A549 (cell line): ENCODE results near the gene CENPM. TPM values are rescaled to one million over a fixed set of nuclear protein-coding genes. Genes with fewer than 3 reads are reported as not detected.

ENCODE experiments used
- ATAC-seq, 2 experiments: fragments of 200-7000 bp in 1 of 2; fragments of >200 bp in 1 of 2; cut with Nextera tagmentation in 1 of 2; cut with Tn5 transposase in 1 of 2; 3 replicates each; pipeline versions ENCODE4 v1.8.0 to v1.9.1; 2018 to 2020; ENCODE audit warnings: mild to moderate bottlenecking in 1 of 2, moderate library complexity in 1 of 2
- CTCF ChIA-PET: fragments of 300-600 bp; sonication (Branson Sonifier 250); formaldehyde crosslinking; extraction: SDS; loops from one replicate; lab custom pipeline; 2021; ENCODE audit warnings: antibody characterized with exemption, inconsistent platforms; lab: Yijun Ruan, JAX
- POLR2A ChIA-PET: fragments of 350-600 bp; formaldehyde crosslinking; extraction: SDS; loops from one replicate; lab custom pipeline; 2021; ENCODE audit warnings: antibody characterized with exemption, inconsistent platforms; lab: Yijun Ruan, JAX
- DNase-seq, 2 experiments: peaks; one replicate each; pipeline versions ENCODE4 v3.0.0 to v3.0.0-alpha.2; 2011 to 2016; ENCODE audit warnings: low read depth in 1 of 2, low spot score in 1 of 2
- FAIRE-seq: peaks from 2 replicates; lab custom pipeline; 2011; peaks lifted over from hg19 to GRCh38; lab: Jason Lieb, UNC
- H3K27ac ChIP-seq, 2 experiments: fragments of >200 bp; sonication (Bioruptor Twin); formaldehyde crosslinking; 3 replicates each; pipeline ENCODE4 v1.5.1; 2016 to 2017
- H3K4me1 ChIP-seq: fragments of >200 bp; sonication (Bioruptor Twin); formaldehyde crosslinking; 3 replicates; pipeline ENCODE4 v1.6.1; 2016
- H3K4me2 ChIP-seq: fragments of >200 bp; sonication (Bioruptor Twin); formaldehyde crosslinking; 3 replicates; pipeline ENCODE4 v1.6.1; 2016
- H3K4me3 ChIP-seq: fragments of >200 bp; sonication (Bioruptor Twin); formaldehyde crosslinking; 3 replicates; pipeline ENCODE4 v1.5.1; 2016
- H3K9me3 ChIP-seq: fragments of >200 bp; sonication (Bioruptor Twin); formaldehyde crosslinking; 3 replicates; pipeline ENCODE4 v1.6.1; 2016
- CBX8 ChIP-seq: fragments of 200-600 bp; sonication (generic); IDR thresholded peaks from 2 replicates; pipeline ENCODE4 v1.6.1; 2016
- CEBPB ChIP-seq, 2 experiments: fragments of >200 bp in 1 of 2; sonication (Bioruptor Twin) in 1 of 2; formaldehyde crosslinking in 1 of 2; IDR thresholded peaks; 2 replicates each; pipeline ENCODE4 v1.6.1; 2012 to 2016
- CHD4 ChIP-seq: fragments of 200-600 bp; sonication (generic); IDR thresholded peaks from 2 replicates; pipeline ENCODE4 v1.6.1; 2016; ENCODE audit warnings: antibody characterized with exemption, mild to moderate bottlenecking, borderline replicate concordance
- EP300 ChIP-seq, 2 experiments: fragments of >200 bp; sonication (Bioruptor Twin); formaldehyde crosslinking; IDR thresholded peaks; 2 replicates in 1 of 2; 3 replicates in 1 of 2; pipeline ENCODE4 v1.6.1; 2016 to 2017
- FOSL2 ChIP-seq, 2 experiments: fragments of 450-650 bp in 1 of 2; fragments of >200 bp in 1 of 2; sonication (Bioruptor Twin) in 1 of 2; formaldehyde crosslinking; IDR thresholded peaks; 2 replicates each; pipeline versions ENCODE4 v1.5.0 to v1.6.1; 2016 to 2020; ENCODE audit warnings: mild to moderate bottlenecking in 1 of 2, moderate library complexity in 1 of 2
- HDAC2 ChIP-seq: fragments of 200-600 bp; sonication (generic); IDR thresholded peaks from 2 replicates; pipeline ENCODE4 v1.6.1; 2016
- HOXB13 ChIP-seq: fragments of 250-450 bp; sonication (Bioruptor Pico); IDR thresholded peaks from 2 replicates; pipeline ENCODE4 v1.5.0; 2020; ENCODE audit warnings: low read depth, mild to moderate bottlenecking, moderate library complexity
- HOXB5 ChIP-seq: fragments of 250-450 bp; sonication (Bioruptor Pico); IDR thresholded peaks from 2 replicates; pipeline ENCODE4 v1.5.0; 2020; ENCODE audit warnings: mild to moderate bottlenecking, moderate library complexity
- JUN ChIP-seq, 2 experiments: fragments of >200 bp; sonication (Bioruptor Twin); formaldehyde crosslinking; IDR thresholded peaks; 2 replicates in 1 of 2; 3 replicates in 1 of 2; pipeline ENCODE4 v1.6.1; 2016 to 2017
- JUNB ChIP-seq: fragments of >200 bp; sonication (Bioruptor Twin); formaldehyde crosslinking; IDR thresholded peaks from 2 replicates; pipeline ENCODE4 v1.6.1; 2016
- KDM5A ChIP-seq: fragments of 200-600 bp; sonication (generic); IDR thresholded peaks from 2 replicates; pipeline ENCODE4 v1.6.1; 2016; ENCODE audit warnings: antibody characterized with exemption, mild to moderate bottlenecking
- PHF8 ChIP-seq: fragments of 200-600 bp; sonication (generic); IDR thresholded peaks from 2 replicates; pipeline ENCODE4 v1.6.1; 2016; ENCODE audit warnings: low read depth, mild to moderate bottlenecking, antibody characterized with exemption, moderate library complexity, borderline replicate concordance
- POLR2AphosphoS2 ChIP-seq: conservative IDR thresholded peaks from 2 replicates; pipeline ENCODE4 v1.6.1; 2012; ENCODE audit warnings: low read length, improper control_type of control experiment, inconsistent platforms
- RCOR1 ChIP-seq: fragments of 150-350 bp; IDR thresholded peaks from 2 replicates; pipeline ENCODE4 v1.6.1; 2014; ENCODE audit warnings: antibody characterized with exemption, low read length, low read depth
- RNF2 ChIP-seq: fragments of 200-600 bp; sonication (generic); IDR thresholded peaks from 2 replicates; pipeline ENCODE4 v1.6.1; 2016; ENCODE audit warnings: low read depth, mild to moderate bottlenecking, antibody characterized with exemption, moderate library complexity, borderline replicate concordance
- TFCP2L1 ChIP-seq: fragments of 250-450 bp; sonication (Bioruptor Pico); IDR thresholded peaks from 2 replicates; pipeline ENCODE4 v1.5.0; 2021; ENCODE audit warnings: mild to moderate bottlenecking
- ZFP36 ChIP-seq: fragments of 450-650 bp; IDR thresholded peaks from 2 replicates; pipeline ENCODE4 v1.6.1; 2014; ENCODE audit warnings: borderline replicate concordance; ENCODE audit not compliant: partially characterized antibody
- WGBS: methylation state at CpG from one replicate; pipeline ENCODE4 v1.1.6; 2017; ENCODE audit errors: missing lambda C conversion rate; 5-methylcytosine and 5-hydroxymethylcytosine counted together
- polyA plus RNA-seq, 4 experiments: library from polyadenylated mRNA; depleted of rRNA in 3 of 4; stranded (reverse); fragments of >200 nt; fragmentation: RNase III in 1 of 4; extraction: RNeasy Plus Mini Kit Qiagen cat#74134 plus additional on column Dnase treatment in 1 of 4; gene quantifications; 2 replicates in 3 of 4; 3 replicates in 1 of 4; pipeline ENCODE4 v1.2.3, GENCODE V29; 2011 to 2017
- TF ChIP-seq, protein P1 (sequence below): fragments of >200 bp; sonication (Bioruptor Twin); formaldehyde crosslinking; IDR thresholded peaks from 2 replicates; pipeline ENCODE4 v1.6.1; 2016
- TF ChIP-seq, protein P2 (sequence below): fragments of 250-450 bp; sonication (Bioruptor Pico); IDR thresholded peaks from 2 replicates; pipeline ENCODE4 v1.5.0; 2021; ENCODE audit warnings: mild to moderate bottlenecking, moderate library complexity, borderline replicate concordance
- TF ChIP-seq, protein P3 (sequence below): fragments of >200 bp; sonication (Bioruptor Twin); formaldehyde crosslinking; IDR thresholded peaks from 3 replicates; pipeline ENCODE4 v1.6.1; 2016
- TF ChIP-seq, protein P4 (sequence below): fragments of 200-600 bp; sonication (generic); IDR thresholded peaks from 2 replicates; pipeline ENCODE4 v1.6.1; 2016; ENCODE audit warnings: antibody characterized with exemption, mild to moderate bottlenecking, moderate library complexity
- TF ChIP-seq, protein P5 (sequence below): IDR thresholded peaks from 2 replicates; pipeline ENCODE4 v1.6.1; 2012
- TF ChIP-seq, protein P6 (sequence below): fragments of 150-350 bp; IDR thresholded peaks from 2 replicates; pipeline ENCODE4 v1.6.1; 2014; ENCODE audit warnings: low read depth, mild to moderate bottlenecking, low read length

The CENPM gene
- polyA plus RNA-seq, 2 of the 4 experiments (the other 2 are of a cell fraction): 22.3 to 40.1 TPM

DNA sequence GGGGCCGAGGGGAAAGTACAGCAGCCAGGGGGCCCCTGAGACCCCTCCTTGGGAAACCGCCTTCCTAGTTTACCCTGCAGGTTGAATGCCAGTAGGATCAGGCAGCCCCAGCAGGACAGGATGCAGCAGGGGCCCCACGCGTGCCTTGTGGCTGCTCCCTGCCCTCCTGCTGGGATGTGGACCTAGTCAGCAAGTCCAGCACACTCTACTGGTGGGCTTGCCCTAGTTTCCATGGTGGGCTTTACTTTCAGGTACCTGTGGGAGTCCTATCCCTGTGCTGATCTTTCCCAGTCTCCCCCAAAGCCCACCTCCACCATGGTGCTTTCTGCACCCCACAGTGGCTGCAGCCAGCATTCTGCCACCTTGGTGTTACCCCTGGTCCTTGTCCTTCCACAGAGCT is 54.2 kb downstream of the CENPM start:
- TF ChIP-seq JUNB (no peak), CBX8 (no peak), KDM5A (no peak), EP300 (IDR thresholded peaks at IDR 0.05) (no peak), PHF8 (no peak), CEBPB (IDR thresholded peaks at IDR 0.05) (no peak), FOSL2 (IDR thresholded peaks at IDR 0.05) (no peak), FOSL2 (CRISPR knock-in tag; IDR thresholded peaks at IDR 0.05) (no peak), RCOR1 (no peak), JUN (IDR thresholded peaks at IDR 0.05) (no peak), POLR2AphosphoS2 (no peak), RNF2 (no peak), TFCP2L1 (CRISPR knock-in tag) (no peak), ZFP36 (no peak)
- TF ChIP-seq, protein P1, sequence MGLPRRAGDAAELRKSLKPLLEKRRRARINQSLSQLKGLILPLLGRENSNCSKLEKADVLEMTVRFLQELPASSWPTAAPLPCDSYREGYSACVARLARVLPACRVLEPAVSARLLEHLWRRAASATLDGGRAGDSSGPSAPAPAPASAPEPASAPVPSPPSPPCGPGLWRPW: no peak
- TF ChIP-seq, protein P2, sequence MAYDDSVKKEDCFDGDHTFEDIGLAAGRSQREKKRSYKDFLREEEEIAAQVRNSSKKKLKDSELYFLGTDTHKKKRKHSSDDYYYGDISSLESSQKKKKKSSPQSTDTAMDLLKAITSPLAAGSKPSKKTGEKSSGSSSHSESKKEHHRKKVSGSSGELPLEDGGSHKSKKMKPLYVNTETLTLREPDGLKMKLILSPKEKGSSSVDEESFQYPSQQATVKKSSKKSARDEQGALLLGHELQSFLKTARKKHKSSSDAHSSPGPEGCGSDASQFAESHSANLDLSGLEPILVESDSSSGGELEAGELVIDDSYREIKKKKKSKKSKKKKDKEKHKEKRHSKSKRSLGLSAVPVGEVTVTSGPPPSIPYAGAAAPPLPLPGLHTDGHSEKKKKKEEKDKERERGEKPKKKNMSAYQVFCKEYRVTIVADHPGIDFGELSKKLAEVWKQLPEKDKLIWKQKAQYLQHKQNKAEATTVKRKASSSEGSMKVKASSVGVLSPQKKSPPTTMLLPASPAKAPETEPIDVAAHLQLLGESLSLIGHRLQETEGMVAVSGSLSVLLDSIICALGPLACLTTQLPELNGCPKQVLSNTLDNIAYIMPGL (CRISPR knock-in tag): no peak
- TF ChIP-seq, protein P3, sequence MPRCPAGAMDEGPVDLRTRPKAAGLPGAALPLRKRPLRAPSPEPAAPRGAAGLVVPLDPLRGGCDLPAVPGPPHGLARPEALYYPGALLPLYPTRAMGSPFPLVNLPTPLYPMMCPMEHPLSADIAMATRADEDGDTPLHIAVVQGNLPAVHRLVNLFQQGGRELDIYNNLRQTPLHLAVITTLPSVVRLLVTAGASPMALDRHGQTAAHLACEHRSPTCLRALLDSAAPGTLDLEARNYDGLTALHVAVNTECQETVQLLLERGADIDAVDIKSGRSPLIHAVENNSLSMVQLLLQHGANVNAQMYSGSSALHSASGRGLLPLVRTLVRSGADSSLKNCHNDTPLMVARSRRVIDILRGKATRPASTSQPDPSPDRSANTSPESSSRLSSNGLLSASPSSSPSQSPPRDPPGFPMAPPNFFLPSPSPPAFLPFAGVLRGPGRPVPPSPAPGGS: no peak
- TF ChIP-seq, protein P4, sequence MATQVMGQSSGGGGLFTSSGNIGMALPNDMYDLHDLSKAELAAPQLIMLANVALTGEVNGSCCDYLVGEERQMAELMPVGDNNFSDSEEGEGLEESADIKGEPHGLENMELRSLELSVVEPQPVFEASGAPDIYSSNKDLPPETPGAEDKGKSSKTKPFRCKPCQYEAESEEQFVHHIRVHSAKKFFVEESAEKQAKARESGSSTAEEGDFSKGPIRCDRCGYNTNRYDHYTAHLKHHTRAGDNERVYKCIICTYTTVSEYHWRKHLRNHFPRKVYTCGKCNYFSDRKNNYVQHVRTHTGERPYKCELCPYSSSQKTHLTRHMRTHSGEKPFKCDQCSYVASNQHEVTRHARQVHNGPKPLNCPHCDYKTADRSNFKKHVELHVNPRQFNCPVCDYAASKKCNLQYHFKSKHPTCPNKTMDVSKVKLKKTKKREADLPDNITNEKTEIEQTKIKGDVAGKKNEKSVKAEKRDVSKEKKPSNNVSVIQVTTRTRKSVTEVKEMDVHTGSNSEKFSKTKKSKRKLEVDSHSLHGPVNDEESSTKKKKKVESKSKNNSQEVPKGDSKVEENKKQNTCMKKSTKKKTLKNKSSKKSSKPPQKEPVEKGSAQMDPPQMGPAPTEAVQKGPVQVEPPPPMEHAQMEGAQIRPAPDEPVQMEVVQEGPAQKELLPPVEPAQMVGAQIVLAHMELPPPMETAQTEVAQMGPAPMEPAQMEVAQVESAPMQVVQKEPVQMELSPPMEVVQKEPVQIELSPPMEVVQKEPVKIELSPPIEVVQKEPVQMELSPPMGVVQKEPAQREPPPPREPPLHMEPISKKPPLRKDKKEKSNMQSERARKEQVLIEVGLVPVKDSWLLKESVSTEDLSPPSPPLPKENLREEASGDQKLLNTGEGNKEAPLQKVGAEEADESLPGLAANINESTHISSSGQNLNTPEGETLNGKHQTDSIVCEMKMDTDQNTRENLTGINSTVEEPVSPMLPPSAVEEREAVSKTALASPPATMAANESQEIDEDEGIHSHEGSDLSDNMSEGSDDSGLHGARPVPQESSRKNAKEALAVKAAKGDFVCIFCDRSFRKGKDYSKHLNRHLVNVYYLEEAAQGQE: no peak
- H3K9me3 ChIP-seq: no peaks in the 10 kb centered on the region
- ChIA-PET CTCF (no interaction called here), POLR2A (no interaction called here)
- no peaks in the 10 kb centered on the region for H3K4me1 ChIP-seq
- no peak overlapping the region for H3K4me2 ChIP-seq
- DNase-seq (no peak), FAIRE-seq (no peak), ATAC-seq (no peak)
- no peak overlapping the region for H3K27ac ChIP-seq
- WGBS: 88% methylated on average over 2 of the region's 4 CpGs
- no peak overlapping the region for H3K4me3 ChIP-seq

DNA sequence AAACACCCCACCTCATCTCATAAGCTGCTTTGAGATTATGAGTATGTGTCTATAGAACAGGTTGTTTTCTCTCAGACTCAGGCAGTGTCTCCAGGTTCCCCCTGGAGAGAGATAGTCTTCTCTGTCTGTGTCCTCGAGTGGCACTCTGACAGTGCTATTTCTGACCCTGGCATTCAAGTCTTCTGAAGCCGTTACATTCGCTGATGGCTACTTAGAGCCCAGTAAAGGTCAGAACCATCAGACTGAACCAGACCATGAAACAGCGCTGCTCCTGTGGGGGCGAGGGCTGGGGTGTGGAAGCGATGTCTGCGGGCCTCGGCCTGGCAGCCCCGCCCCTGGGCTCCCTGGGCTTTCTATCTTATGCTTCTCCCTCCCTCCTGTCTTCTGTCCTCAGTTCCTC is 55.5 kb downstream of the CENPM start:
- no peaks in the 10 kb centered on the region for H3K9me3 ChIP-seq
- FAIRE-seq: no peak
- TF ChIP-seq HOXB13 (CRISPR knock-in tag) (no peak), HDAC2 (no peak), HOXB5 (CRISPR knock-in tag) (no peak), JUN (IDR thresholded peaks at IDR 0.05) (no peak), CHD4 (no peak), FOSL2 (IDR thresholded peaks at IDR 0.05) (no peak), FOSL2 (CRISPR knock-in tag; IDR thresholded peaks at IDR 0.05) (no peak)
- TF ChIP-seq, protein P5, sequence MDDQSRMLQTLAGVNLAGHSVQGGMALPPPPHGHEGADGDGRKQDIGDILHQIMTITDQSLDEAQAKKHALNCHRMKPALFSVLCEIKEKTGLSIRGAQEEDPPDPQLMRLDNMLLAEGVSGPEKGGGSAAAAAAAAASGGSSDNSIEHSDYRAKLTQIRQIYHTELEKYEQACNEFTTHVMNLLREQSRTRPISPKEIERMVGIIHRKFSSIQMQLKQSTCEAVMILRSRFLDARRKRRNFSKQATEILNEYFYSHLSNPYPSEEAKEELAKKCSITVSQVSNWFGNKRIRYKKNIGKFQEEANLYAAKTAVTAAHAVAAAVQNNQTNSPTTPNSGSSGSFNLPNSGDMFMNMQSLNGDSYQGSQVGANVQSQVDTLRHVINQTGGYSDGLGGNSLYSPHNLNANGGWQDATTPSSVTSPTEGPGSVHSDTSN: no peak
- TF ChIP-seq, protein P3: no peak
- TF ChIP-seq, protein P6, sequence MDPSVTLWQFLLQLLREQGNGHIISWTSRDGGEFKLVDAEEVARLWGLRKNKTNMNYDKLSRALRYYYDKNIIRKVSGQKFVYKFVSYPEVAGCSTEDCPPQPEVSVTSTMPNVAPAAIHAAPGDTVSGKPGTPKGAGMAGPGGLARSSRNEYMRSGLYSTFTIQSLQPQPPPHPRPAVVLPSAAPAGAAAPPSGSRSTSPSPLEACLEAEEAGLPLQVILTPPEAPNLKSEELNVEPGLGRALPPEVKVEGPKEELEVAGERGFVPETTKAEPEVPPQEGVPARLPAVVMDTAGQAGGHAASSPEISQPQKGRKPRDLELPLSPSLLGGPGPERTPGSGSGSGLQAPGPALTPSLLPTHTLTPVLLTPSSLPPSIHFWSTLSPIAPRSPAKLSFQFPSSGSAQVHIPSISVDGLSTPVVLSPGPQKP: no peak
- TF ChIP-seq, all 56 proteins: peak for 0
- DNase-seq (no peak), ATAC-seq (no peak)
- H3K4me2 ChIP-seq: no peak overlapping the region
- ChIA-PET POLR2A (no interaction called here), CTCF (no interaction called here)
- no peaks in the 10 kb centered on the region for H3K4me1 ChIP-seq
- H3K27ac ChIP-seq: no peak overlapping the region
- H3K4me3 ChIP-seq: no peak overlapping the region
- 94% methylated on average over 9 of the region's 9 CpGs for WGBS
